ENCODE data around the gene VPS26B.
A peak's percentile ranks its signal among the peaks of the same experiment; 100 is the strongest.
"Not testable (repeated sequence)": the region's sequence is repeated elsewhere in the genome, so short reads cannot be mapped to it uniquely, and the experiment has no call there.

VPS26B gene

GRCh38 chr11:134231958-134232659, 7.6 kb downstream of the VPS26B start:
- no peak for DNase-seq

- no peak for DNase-seq
Measured at GRCh38 chr11:134233729-134234179, 9.3 kb downstream of the VPS26B start.

- DNase-seq = no peak
Measured at GRCh38 chr11:134235399-134235798, 10.9 kb downstream of the VPS26B start.

- no peak for DNase-seq
Measured at GRCh38 chr11:134236834-134237556, 12.5 kb downstream of the VPS26B start.

GRCh38 chr11:134237557-134237922, 13.1 kb downstream of the VPS26B start:
- DNase-seq = no peak

- DNase-seq = no peak
Measured at GRCh38 chr11:134238956-134239355, 14.5 kb downstream of the VPS26B start.

GRCh38 chr11:134240592-134240991, 16.1 kb downstream of the VPS26B start:
- no peak for DNase-seq

GRCh38 chr11:134242376-134242775, 17.9 kb downstream of the VPS26B start:
- no peak for DNase-seq

GRCh38 chr11:134243913-134244312, 19.4 kb downstream of the VPS26B start:
- no peak for DNase-seq

- DNase-seq = no peak
Measured at GRCh38 chr11:134244593-134244992, 20.1 kb downstream of the VPS26B start.

- no peak for DNase-seq
Measured at GRCh38 chr11:134245434-134245833, 21.0 kb downstream of the VPS26B start.

- no peak for DNase-seq
Measured at GRCh38 chr11:134246100-134246499, 21.6 kb downstream of the VPS26B start.

GRCh38 chr11:134246678-134247077, 22.2 kb downstream of the VPS26B start:
- DNase-seq = no peak

GRCh38 chr11:134248910-134249480, 24.5 kb downstream of the VPS26B start:
- DNase-seq = no peak

GRCh38 chr11:134250246-134250645, 25.8 kb downstream of the VPS26B start:
- no peak for DNase-seq

GRCh38 chr11:134250675-134251074, 26.2 kb downstream of the VPS26B start:
- no peak for DNase-seq

GRCh38 chr11:134252346-134253187, 28.1 kb downstream of the VPS26B start:
- peak in 9 of 58 donors; percentile 28 to 67 (median 49) for DNase-seq

- peak; percentile 76 to 99 (median 96) for DNase-seq
Measured at GRCh38 chr11:134253188-134253993, 28.9 kb downstream of the VPS26B start, which contains the start of the genes ACAD8 and THYN1. Gene ACAD8, plus strand, starts transcription at chr11:134253568. Its CDS starts 33 bp downstream, at chr11:134253601. Gene THYN1, minus strand, starts transcription at chr11:134253352. Its CDS starts 470 bp downstream, at chr11:134252882.

GRCh38 chr11:134254433-134255183, 30.1 kb downstream of the VPS26B start:
- no peak for DNase-seq

GRCh38 chr11:134255184-134255561, 30.7 kb downstream of the VPS26B start:
- DNase-seq = not testable (repeated sequence)

Measured in anterior cingulate cortex (tissue), 58 donors.